OCI-LY3 (cell line): ENCODE measurements around the gene AZGP1.

ENCODE experiments used
- EZH2phosphoT487 ChIP-seq: fragments of 200-600 bp; shearing (Covaris generic); IDR thresholded peaks from 2 replicates; pipeline ENCODE4 v1.6.1; 2018; ENCODE audit warnings: antibody characterized with exemption, mixed run types, low read depth
- TF ChIP-seq, protein P1 (sequence below): fragments of 200-600, 300-600 bp; sonication (generic); IDR thresholded peaks from 2 replicates; pipeline ENCODE4 v1.5.1; 2014; ENCODE audit warnings: antibody characterized with exemption, low read length, low read depth

DNA sequence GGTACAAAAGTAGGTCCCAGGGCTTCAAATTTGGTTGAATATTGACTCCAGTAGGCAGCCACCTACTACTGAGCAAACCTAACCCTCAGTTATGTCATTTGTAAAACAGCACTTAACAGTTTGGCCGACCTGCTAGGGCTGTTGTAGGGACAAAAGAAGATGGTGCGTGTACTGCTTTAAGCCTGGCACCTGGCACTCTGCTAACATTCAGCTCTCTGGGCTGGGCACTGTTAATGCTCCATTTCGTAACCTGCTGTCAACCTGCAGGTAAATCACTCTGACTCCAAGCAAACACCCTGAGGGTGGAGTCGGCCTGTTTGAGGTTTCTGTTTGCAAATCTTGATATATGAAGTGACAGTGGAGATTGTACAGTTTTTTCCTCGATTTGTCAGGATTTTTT is 46.8 kb upstream of the AZGP1 start:
- TF ChIP-seq EZH2phosphoT487 = no peak
- TF ChIP-seq, protein P1, sequence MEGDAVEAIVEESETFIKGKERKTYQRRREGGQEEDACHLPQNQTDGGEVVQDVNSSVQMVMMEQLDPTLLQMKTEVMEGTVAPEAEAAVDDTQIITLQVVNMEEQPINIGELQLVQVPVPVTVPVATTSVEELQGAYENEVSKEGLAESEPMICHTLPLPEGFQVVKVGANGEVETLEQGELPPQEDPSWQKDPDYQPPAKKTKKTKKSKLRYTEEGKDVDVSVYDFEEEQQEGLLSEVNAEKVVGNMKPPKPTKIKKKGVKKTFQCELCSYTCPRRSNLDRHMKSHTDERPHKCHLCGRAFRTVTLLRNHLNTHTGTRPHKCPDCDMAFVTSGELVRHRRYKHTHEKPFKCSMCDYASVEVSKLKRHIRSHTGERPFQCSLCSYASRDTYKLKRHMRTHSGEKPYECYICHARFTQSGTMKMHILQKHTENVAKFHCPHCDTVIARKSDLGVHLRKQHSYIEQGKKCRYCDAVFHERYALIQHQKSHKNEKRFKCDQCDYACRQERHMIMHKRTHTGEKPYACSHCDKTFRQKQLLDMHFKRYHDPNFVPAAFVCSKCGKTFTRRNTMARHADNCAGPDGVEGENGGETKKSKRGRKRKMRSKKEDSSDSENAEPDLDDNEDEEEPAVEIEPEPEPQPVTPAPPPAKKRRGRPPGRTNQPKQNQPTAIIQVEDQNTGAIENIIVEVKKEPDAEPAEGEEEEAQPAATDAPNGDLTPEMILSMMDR = no peak
